Head of caudate nucleus (tissue), 42 donors: Measurements from ENCODE around the gene XYLT1.
"Not testable (repeated sequence)": the region's sequence is repeated elsewhere in the genome, so short reads cannot be mapped to it uniquely, and the experiment has no call there.

ENCODE experiments used
- DNase-seq, 42 donors: peaks; one replicate each; pipeline versions ENCODE4 v3.0.0 to v3.0.0-alpha.2; 2020 to 2021; ENCODE audit warnings: mixed read lengths in 7 of 42
- intact Hi-C: fragments of 100-400 bp; cut with DNase I; formaldehyde crosslinking; loops from one replicate; pipeline ENCODE4 v1.15.0; 2022

The XYLT1 gene

GRCh38 chr16:17412791-17413190 lies 58.0 kb downstream of the XYLT1 start:
- intact Hi-C loops = no loop called here
- no peak for DNase-seq

DNA sequence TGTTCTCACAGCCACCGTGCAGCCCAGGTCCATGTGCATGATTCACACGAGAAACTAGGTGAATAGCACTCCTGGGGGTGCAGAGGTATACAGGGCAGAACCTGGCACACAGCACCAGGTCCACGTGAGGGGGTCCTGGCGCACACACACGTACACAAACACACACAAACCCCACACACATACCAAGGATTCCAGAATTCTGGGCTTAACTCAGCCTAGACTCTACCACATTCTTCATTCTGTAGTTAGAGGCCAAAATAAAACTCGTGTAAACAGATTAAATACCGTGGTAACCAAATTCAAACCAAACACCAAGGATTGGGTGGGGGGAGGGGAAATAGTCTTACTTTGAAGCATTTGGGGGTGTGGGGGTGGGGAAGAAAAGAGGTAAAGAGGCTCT lies 58.5 kb downstream of the XYLT1 start:
- intact Hi-C loops = no loop called here

DNA sequence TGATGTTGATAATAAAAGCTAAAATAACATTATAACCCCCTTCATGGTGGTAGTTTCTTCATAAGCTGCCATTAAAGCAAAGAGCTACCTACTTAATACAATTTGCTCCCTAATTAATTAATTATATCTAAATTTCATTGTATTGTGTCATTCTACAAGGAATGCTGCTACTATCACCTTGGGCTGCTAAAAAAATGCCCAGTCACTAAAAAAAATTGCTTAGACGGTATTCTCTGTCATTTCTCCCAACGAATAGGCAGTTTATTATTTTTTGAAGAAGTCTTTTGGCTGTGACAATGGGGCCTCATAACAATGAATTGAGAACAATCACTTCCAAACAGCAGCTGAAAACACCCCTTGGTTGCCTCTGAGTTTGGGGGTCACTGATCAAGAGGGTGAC lies 59.5 kb downstream of the XYLT1 start:
- no peak for DNase-seq
- intact Hi-C loops = no loop called here

More for the DNA sequence above, 58.5 kb downstream of the XYLT1 start:
- DNase-seq = no peak

DNA sequence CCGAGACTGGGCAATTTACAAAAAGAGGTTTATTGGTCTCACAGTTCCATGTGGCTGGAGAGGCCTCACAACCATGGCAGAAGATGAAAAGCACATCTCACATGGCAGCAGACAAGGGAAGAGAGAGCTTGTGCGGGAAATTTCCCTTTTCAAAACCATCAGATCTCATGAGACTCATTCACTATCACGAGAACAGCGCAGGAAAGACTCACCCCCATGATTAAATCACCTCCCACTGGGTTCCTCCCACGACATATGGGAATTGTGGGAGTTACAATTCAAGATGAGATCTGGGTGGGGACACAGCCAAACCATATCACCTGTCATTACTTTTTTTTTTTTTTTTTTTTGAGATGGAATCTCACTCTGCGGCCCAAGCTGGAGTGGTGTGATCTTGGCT lies 60.4 kb downstream of the XYLT1 start:
- peak in 19 of 42 donors; percentile 12 to 67 (median 37) for DNase-seq
- intact Hi-C loops = not testable (repeated sequence)

GRCh38 chr16:17409894-17410293 lies 60.9 kb downstream of the XYLT1 start:
- peak in 41 of 42 donors; percentile 32 to 87 (median 60) for DNase-seq
- intact Hi-C loops = no loop called here

DNA sequence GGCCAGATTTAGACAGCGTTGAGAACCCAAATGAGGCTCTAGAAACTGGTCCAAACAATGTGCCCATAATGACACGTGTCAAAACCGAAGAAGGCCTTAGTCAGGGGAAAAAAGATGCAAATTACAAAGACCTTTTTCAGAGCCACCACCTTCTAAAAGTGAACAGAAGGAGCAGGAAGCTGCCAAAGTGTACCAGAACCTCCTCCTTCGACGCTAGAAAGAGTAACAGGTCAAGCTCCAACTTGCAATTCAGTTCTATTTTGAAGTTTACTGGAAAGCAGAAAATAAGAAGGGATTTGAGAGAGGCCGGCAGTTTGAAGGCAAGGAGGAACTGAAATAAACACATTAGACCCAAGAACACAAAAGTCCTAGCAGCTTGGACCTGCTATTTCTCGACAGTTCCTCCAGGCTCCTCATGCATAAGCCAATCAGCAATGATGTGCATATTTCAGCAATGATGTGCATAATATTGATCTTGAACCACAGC lies 61.8 kb downstream of the XYLT1 start:
- intact Hi-C loops = no loop called here
- DNase-seq = no peak

- intact Hi-C loops = no loop called here
- no peak for DNase-seq
Observed at GRCh38 chr16:17408296-17408695, 62.5 kb downstream of the XYLT1 start.

DNA sequence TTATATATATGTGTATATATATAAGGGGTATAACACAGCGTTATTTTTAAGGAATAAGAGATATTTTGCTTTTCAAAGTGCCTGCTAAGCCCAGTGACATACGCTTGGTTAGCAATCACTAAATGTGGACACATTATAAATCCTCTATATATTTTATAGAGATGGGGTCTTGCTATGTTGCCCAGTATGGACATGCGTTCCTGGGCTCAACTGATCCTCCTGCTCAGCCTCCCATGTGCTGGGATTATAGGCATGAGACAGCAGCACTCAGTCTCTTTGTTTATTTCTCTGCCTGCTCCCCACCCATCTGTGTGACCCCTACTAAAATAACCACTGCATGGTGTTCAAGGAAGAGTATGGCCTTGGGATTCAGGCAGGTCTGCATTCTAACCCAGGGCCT lies 63.4 kb downstream of the XYLT1 start:
- intact Hi-C loops = no loop called here
- no peak for DNase-seq

DNA sequence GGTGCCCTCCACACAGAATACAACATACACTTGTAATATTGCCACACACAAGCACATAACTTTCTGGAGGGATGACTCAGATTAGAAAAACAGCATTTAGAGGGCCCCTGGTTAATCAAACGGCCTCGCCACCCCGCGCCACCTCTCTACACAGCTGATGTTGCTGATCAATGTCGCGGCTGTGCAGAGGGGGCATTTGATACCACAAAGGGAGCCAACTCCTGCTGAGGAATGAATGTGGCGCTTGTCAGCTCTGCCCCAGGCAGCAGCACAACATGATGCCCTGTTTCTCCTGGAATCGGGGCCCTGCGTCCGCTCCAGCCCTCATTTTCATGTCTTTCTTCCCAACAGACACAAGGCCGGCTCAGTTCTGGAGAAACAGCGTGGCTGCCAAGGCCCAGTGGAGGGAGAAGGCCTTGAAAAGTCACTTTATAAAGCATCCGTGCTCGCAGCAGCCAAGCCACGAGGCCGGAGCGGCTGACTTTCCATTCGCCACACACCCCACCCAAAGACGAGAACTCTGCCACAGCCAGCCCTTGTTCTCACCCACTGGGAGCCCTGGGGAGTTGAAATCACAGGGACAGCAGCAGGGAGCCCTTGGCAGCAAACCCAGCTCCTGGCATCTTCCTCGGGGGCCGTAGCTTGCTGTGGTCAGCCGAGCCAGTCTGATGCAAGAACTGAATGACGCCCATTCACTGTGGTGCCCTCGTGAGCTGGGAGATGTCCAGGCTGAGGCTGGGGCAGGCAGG lies 65.6 kb downstream of the XYLT1 start:
- peak; percentile 81 to 98 (median 93) for DNase-seq
- intact Hi-C loops = no loop called here

DNA sequence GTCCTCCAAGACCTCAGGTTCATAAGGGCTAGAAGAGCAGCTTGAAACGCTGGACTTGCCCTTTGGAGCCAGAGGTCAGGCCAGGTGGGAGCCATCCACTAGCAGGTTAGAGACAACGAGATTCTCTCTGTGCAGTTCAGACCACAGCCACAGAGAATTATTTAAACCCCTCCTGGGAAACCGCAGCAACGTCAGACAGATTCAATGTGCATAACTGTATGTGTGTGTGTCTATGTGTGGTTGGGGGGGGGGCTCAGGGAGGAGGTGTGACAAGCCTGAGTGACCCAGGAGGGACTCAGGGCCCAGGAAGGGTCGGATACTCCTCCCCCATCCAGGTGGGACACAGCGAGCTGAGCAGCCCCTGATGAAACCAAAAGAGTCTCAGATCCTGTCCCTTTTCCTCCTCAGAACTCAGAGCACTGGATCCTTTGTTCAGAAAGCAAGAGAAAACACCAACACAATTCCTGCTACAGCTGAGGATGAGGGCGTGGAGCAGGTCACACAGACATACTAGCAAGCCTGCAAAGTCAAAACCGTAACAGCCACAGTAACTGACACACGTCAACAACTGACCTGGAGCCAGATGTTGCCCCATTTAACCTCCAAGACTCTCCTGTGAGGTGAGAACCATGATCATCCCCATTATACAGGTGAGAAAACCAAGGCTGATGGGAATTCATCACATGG lies 66.8 kb downstream of the XYLT1 start:
- intact Hi-C loops = no loop called here
- no peak for DNase-seq

GRCh38 chr16:17403156-17403809 lies 67.5 kb downstream of the XYLT1 start:
- intact Hi-C loops = no loop called here
- no peak for DNase-seq

DNA sequence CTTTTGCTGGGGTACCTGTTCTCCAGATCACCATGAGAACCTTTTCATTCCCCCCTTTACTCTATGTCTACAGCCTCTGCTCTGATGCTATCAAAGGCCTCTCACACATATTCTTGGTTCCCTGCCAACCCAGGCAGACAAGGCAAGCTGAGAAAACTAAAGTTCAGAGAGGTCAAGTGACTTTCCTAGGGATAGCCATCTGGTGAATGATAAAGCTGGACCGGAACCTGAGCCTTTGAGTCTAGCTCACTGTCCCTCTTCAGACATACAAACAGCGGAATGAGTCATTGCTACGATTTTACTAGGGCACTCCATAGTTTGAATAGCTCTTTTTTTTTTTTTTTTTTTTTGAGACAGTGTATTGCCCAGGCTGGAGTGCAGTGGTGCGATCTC lies 73.3 kb downstream of the XYLT1 start:
- intact Hi-C loops = no loop called here
- DNase-seq = peak in 11 of 42 donors; percentile 20 to 59 (median 41)

- intact Hi-C loops = no loop called here
- no peak for DNase-seq
Observed at GRCh38 chr16:17396762-17397498, 73.8 kb downstream of the XYLT1 start.

DNA sequence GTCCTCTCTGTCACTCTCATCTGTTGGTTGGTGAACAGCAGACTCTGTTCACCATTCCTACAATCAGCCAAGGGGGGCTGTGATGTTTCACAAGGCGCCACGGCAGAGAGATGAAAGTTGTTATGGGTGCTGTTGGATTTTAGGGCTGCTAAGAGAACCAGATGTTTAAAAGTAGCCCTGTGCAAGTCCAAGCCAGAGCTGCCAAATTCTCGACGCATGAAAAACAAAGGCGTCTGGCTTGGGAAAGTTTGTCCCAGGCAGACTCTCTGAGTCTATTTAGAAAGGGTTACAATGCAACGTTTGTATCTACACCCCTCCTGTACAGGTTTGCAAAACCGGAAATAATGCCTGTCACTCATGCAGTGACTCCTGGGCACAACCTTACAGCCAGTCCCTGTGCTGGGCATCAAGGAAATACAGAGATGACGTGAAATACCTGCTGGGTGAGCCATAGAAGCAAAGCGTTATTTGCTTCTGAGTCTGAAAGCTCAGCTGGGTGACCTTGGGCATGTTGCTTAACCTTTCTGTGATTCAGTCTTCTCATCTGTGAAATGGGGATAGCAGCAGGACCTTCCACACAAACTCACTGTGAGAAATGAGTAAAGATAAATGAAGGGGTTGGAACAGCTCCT lies 74.8 kb downstream of the XYLT1 start:
- intact Hi-C loops = no loop called here
- DNase-seq = no peak

DNA sequence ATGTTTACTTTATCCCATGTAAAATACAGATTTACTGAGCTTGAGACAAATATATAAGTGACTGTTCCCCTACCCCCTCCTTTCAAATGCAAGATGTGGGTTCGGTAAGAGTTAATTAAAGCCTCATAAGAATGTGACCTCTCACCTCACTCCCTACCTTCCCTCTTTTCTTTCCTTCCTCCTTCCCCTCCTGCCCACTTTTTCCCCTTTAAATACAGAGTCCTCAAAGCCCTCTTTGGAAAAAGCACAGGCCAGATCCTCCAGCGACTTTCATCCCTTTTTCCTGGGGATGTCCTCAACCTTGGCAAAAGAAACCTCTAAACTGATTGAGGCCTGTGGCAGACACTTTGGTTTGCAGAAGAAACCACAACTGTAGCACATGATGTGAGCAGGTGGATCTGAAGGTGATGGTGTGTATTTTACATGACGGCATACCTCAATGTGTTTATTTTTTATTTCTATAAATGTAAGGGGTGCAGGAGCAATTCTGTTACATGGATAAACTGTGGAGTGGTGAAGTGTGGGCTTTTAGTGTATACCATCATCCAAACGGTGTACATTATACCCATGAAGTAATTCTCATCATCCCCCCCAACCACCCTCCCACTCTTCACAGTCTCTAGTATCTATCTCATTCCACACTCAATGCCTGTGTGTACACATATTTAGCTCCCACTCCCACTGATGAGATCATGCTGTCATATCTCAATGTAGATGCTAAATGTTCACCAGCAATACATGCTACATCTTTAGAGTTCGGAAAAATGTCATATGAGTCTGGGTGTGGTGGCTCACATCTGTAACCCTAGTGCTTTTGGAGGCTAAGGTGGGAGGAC lies 77.7 kb downstream of the XYLT1 start:
- no peak for DNase-seq
- intact Hi-C loops = no loop called here

DNA sequence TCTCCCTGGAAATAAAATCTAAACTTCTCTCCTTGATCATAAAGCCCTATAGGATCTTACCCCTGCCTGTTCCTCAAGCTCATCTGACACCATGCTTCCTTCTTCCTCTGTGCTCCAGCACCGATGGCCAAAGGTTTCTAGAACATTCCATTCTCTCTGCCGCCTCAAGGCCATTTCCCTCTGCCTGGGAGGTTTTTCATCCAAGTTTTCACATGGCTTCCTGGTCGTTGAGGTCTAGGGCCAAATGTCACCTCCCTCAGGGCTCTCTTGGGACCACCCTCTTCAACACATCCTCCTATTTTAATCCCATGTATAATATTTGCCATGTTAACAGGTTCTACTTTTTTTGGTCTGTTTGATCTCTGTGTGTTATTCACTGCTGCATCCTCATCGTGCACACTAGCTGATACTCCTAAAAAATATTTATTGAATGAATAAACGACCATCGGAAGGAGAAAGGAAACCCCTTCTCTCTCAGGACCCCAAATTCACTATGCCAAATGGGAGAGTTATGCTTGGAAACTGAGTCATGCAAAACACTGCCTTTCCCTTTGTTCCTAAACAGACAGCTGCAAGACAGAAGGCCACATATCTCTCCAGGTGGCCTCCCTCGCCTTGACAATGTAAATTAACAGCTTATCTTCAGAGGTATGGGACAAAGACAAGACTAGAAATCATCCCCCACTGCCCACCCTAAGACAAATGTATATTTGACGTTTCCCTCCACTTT lies 78.5 kb downstream of the XYLT1 start:
- intact Hi-C loops = no loop called here

GRCh38 chr16:17391715-17392114 lies 79.0 kb downstream of the XYLT1 start:
- DNase-seq = no peak
- intact Hi-C loops = no loop called here

More for the DNA sequence above, 78.5 kb downstream of the XYLT1 start:
- no peak for DNase-seq
